Loucy (cell line): ENCODE results near the gene CD109.

Experiments used
- H2AFZ ChIP-seq: fragments of 200-600 bp; sonication (generic); 2 replicates; pipeline ENCODE4 v1.6.0; 2016; ENCODE audit warnings: antibody characterized with exemption, mild to moderate bottlenecking, low read length, moderate library complexity
- H3F3A ChIP-seq: fragments of 200-600 bp; 2 replicates; pipeline ENCODE4 v1.6.0; 2016; ENCODE audit warnings: antibody characterized with exemption, low read depth, mild to moderate bottlenecking
- H3K27me3 ChIP-seq: fragments of 200-600 bp; sonication (generic); 2 replicates; pipeline ENCODE4 v1.6.1; 2014; ENCODE audit warnings: low read length, mild to moderate bottlenecking; ENCODE audit not compliant: insufficient read depth, poor library complexity, severe bottlenecking
- H3K36me3 ChIP-seq: fragments of 200-600 bp; sonication (generic); 2 replicates; pipeline ENCODE4 v1.6.1; 2016; ENCODE audit warnings: low read length; ENCODE audit not compliant: insufficient read depth
- H3K4me1 ChIP-seq: fragments of 200-600 bp; sonication (generic); 2 replicates; pipeline ENCODE4 v1.5.1; 2014; ENCODE audit warnings: low read length, mild to moderate bottlenecking; ENCODE audit not compliant: insufficient read depth, poor library complexity, severe bottlenecking
- H3K4me2 ChIP-seq: fragments of 200-600 bp; sonication (generic); 2 replicates; pipeline ENCODE4 v1.6.0; 2014; ENCODE audit warnings: antibody characterized with exemption, low read length, low read depth, mild to moderate bottlenecking; ENCODE audit not compliant: poor library complexity, severe bottlenecking
- H3K4me3 ChIP-seq: fragments of 200-600 bp; sonication (generic); 2 replicates; pipeline ENCODE4 v1.5.1; 2014; ENCODE audit warnings: low read length, mild to moderate bottlenecking, mixed read lengths; ENCODE audit not compliant: poor library complexity, severe bottlenecking
- H3K79me2 ChIP-seq: fragments of 200-600 bp; sonication (generic); 2 replicates; pipeline ENCODE4 v1.6.1; 2014; ENCODE audit warnings: low read length; ENCODE audit not compliant: insufficient read depth
- H3K9ac ChIP-seq: fragments of 200-600 bp; sonication (generic); 2 replicates; pipeline ENCODE4 v1.6.0; 2014; ENCODE audit warnings: mild to moderate bottlenecking, low read depth, low read length, moderate library complexity; ENCODE audit not compliant: poor library complexity, severe bottlenecking
- H3K9me2 ChIP-seq: fragments of 200-600 bp; sonication (generic); replicated peaks from 2 replicates; pipeline ENCODE4 v1.6.1; 2016; ENCODE audit warnings: low read depth, low read length, mixed read lengths
- H3K9me3 ChIP-seq: fragments of 200-600 bp; sonication (generic); 2 replicates; pipeline ENCODE4 v1.6.1; 2014; ENCODE audit warnings: mild to moderate bottlenecking, antibody characterized with exemption, low read length, low read depth; ENCODE audit not compliant: insufficient read depth
- H4K20me1 ChIP-seq: fragments of 200-600 bp; sonication (generic); 2 replicates; pipeline ENCODE4 v1.6.0; 2014; ENCODE audit warnings: antibody characterized with exemption, low read length, mild to moderate bottlenecking; ENCODE audit not compliant: insufficient read depth, poor library complexity, severe bottlenecking
- EZH2phosphoT487 ChIP-seq: fragments of 200-600 bp; IDR thresholded peaks from 2 replicates; pipeline ENCODE4 v1.6.1; 2018; ENCODE audit warnings: antibody characterized with exemption, mild to moderate bottlenecking, moderate library complexity, borderline replicate concordance
- TF ChIP-seq, protein P1 (sequence below): fragments of 200-600 bp; sonication (generic); conservative IDR thresholded peaks from 2 replicates; pipeline ENCODE4 v1.5.1; 2014; ENCODE audit warnings: mild to moderate bottlenecking, antibody characterized with exemption, low read length

CD109 gene

DNA sequence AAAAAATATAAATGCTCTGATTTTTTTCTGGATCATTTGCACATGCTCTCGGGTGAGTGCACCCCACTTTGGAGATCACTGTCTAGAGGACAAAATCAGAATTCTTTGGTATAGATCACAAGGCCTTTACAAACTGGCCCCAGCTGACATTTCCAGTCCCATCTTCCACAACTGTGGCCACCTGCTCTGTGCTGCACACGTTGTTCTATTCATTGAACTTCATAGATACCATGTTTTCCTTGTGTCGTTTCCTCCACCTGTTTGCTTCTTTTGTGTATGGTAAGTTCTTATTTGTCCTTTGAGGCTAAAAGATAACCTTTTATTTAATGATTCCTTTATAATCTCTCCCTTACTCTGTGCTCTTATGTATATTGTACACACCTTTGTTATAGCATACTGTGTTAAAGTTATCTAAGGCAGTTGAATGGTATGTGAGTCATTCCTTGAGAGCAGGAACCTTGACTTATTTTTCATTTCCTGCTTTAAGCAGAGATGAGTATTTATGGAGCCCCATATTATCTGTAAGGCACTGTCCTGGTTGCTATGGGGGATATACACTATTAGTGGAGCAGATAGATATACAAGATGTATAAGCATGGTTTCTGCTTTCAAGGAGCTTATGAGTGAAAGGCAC is 30.2 kb upstream of the CD109 start:
- H3K9me2 ChIP-seq: no peaks in the 10 kb centered on the region
- no peak overlapping the region for H3K9ac ChIP-seq
- peaks cover 8% of the 10 kb centered on the region for H3K4me1 ChIP-seq
- no peaks in the 10 kb centered on the region for H3F3A ChIP-seq
- no peaks in the 10 kb centered on the region for H4K20me1 ChIP-seq
- no peaks in the 10 kb centered on the region for H3K27me3 ChIP-seq
- H2AFZ ChIP-seq: 0 out of 2 replicates have a peak overlapping the region, but pooled peaks have one; percentile 7
- TF ChIP-seq, protein P1, sequence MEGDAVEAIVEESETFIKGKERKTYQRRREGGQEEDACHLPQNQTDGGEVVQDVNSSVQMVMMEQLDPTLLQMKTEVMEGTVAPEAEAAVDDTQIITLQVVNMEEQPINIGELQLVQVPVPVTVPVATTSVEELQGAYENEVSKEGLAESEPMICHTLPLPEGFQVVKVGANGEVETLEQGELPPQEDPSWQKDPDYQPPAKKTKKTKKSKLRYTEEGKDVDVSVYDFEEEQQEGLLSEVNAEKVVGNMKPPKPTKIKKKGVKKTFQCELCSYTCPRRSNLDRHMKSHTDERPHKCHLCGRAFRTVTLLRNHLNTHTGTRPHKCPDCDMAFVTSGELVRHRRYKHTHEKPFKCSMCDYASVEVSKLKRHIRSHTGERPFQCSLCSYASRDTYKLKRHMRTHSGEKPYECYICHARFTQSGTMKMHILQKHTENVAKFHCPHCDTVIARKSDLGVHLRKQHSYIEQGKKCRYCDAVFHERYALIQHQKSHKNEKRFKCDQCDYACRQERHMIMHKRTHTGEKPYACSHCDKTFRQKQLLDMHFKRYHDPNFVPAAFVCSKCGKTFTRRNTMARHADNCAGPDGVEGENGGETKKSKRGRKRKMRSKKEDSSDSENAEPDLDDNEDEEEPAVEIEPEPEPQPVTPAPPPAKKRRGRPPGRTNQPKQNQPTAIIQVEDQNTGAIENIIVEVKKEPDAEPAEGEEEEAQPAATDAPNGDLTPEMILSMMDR: no peak
- TF ChIP-seq EZH2phosphoT487: no peak
- H3K36me3 ChIP-seq: no peaks in the 10 kb centered on the region
- H3K4me3 ChIP-seq: no peak overlapping the region
- H3K9me3 ChIP-seq: no peaks in the 10 kb centered on the region
- no peaks in the 10 kb centered on the region for H3K79me2 ChIP-seq
- H3K4me2 ChIP-seq: no peak overlapping the region

DNA sequence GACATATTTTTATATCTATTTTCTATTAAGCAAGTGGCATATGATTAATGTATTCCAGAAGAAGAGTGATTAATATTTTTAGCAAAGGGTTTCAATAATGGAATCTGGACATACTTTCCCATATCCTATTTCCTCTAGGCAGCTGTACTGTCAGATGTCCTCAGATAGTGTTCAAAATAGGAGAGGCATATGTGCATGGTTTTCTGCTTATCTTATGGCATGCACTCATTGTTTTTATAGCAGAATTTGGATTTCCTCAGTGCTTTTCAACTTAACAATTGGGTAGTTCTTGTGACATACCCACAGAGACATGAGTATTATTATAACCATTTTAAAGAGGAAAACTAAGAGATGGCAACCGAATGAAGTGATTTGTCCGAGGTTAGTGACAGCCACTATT is 29.6 kb upstream of the CD109 start:
- Histone ChIP-seq H3K9me2 (no peaks in the 10 kb centered on the region), H3F3A (no peaks in the 10 kb centered on the region), H3K9me3 (no peaks in the 10 kb centered on the region), H3K9ac (no peak overlapping the region), H3K4me1 (peaks cover 8% of the 10 kb centered on the region), H3K4me2 (no peak overlapping the region), H3K79me2 (no peaks in the 10 kb centered on the region), H2AFZ (no peak overlapping the region), H4K20me1 (no peaks in the 10 kb centered on the region), H3K4me3 (no peak overlapping the region), H3K36me3 (no peaks in the 10 kb centered on the region), H3K27me3 (no peaks in the 10 kb centered on the region)
- TF ChIP-seq EZH2phosphoT487: no peak
- TF ChIP-seq, protein P1: no peak

DNA sequence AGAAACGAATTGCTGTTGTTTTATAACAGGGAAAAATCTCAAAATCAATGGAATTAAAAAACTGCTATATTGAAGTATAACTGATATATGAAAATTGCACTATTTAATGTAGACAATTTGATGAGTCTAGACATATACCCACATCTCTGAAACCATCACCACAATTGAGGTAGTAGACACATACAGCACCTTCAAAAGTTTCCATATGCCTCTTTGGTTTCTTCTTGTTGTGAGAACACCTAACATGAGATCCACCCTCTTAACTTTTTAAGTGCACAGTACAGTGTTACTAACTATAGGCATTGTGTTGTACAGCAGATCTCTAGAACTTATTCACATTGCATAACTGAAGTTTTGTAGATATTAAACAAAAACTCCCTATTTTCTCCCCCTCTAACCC is 28.2 kb upstream of the CD109 start:
- Histone ChIP-seq H2AFZ (no peak overlapping the region), H3K4me2 (no peak overlapping the region), H3K36me3 (no peaks in the 10 kb centered on the region), H3K4me1 (peaks cover 8% of the 10 kb centered on the region), H3K79me2 (no peaks in the 10 kb centered on the region), H3K9me3 (no peaks in the 10 kb centered on the region), H3F3A (no peaks in the 10 kb centered on the region), H4K20me1 (no peaks in the 10 kb centered on the region), H3K27me3 (no peaks in the 10 kb centered on the region), H3K9me2 (no peaks in the 10 kb centered on the region), H3K4me3 (no peak overlapping the region), H3K9ac (no peak overlapping the region)
- TF ChIP-seq, protein P1: no peak
- TF ChIP-seq EZH2phosphoT487: no peak
